HCEC 1CT (cell line): Measurements from ENCODE around the gene CHRNA3.
"Not testable (repeated sequence)": the region's sequence is repeated elsewhere in the genome, so short reads cannot be mapped to it uniquely, and the experiment has no call there.

ENCODE experiments used
- DNase-seq: peaks from one replicate; pipeline ENCODE4 v3.0.0-alpha.2; 2017

Gene CHRNA3

DNA sequence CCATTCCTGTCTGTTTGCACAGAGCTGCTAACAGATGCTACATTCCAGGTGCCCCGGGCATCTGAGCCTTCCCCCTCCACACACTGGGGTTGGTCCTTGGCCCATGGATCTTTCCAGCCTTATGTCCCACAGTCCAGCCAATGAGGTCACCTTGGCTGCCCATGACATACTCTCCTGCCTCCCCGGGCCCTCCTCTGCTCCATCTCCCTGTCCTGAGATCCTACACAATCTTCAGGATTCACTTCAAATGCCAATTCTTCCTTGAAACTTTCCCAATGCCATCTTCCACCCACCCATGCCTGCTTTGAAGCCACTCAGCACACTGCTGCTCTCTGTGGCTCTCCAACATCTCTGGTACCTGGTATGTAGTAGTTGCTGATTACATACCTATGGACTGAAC is 4.3 kb downstream of the CHRNA3 start:
- no peak for DNase-seq

DNA sequence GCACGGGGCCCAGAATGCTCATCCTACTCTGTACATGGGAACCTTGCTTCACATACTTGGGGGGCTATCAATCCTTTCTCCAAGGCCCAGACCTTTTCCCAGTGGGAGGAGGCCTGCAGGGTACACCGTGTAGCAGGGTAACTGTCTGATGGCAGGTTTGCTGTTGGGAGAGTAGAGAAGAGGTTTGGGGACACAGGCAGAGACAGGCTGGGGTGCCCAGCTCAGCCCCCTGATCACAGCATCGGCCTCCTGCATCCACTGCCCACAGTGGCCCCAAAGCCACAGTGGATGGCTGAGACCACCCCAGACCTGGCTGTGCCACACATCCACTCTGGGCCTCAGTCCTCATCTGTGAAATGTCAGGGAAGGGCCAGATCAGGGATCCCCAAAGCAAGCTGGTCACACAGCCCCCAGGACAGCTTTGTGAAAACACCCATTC is 5.6 kb downstream of the CHRNA3 start:
- DNase-seq = no peak

DNA sequence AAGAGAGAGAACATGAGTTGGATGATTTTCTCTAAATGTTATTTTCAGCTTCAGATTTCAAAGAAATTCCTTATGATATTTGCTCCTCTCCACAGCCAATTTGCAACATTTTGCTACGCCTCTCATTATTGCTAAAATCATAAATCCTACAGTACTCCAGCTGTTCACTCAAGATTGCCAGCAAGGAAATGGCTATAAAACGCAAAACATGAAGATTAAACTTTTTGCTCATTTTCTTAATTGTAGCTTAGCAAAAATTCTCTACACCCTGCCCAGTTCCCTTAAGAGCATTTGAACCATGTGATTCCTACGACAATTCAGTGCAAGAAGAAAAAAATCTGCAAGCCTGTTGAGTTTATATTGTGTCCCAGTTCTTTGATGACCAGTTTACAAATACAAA is 6.8 kb downstream of the CHRNA3 start:
- DNase-seq = no peak

DNA sequence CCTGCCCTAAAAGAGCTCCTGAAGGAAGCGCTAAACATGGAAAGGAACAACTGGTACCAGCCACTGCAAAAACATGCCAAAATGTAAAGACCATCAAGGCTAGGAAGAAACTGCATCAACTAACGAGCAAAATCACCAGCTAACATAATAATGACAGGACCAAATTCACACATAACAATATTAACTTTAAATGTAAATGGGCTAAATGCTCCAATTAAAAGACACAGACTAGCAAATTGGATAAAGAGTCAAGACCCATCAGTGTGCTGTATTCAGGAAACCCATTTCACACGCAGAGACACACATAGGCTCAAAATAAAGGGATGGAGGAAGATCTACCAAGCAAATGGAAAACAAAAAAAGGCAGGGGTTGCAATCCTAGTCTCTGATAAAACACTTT is 11.2 kb downstream of the CHRNA3 start:
- DNase-seq = not testable (repeated sequence)

DNA sequence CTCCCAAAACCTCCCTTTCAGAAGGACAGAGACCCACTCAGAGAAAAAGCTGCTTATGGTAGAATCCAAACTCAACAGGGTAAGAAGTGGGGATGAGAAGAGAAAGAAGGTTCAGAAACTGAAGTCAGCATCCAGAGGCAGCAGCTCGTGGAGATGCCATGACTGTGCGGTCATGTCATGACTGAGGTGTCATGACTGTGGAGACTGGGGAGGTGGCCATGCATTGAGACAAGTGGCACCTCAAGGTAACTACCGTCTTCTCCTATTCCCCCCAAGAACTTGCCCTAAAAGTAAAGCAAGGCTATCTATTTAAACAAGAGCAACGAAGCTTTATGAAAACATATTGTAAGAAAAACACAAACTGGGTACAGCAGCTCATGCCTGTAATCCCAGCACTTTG is 15.1 kb downstream of the CHRNA3 start:
- DNase-seq = no peak

DNA sequence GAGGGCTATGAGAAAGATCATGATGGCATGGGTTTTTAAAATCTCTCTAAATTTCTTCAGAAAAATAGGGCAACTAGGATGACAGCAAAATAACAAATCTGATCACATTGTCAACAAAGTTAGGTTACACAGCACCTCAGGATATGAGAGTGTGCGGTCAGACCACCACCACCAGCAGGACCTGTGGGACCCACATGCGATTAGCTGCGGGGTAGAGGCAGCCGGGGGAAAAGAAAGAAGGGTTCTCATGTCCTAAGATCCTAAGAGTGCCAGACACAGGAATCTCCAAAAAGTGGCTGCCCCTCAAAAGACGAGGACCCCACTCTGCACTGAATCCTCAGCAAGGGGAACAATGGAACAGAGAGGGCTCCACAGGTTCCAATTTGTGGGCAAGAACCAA is 15.6 kb downstream of the CHRNA3 start:
- no peak for DNase-seq

DNA sequence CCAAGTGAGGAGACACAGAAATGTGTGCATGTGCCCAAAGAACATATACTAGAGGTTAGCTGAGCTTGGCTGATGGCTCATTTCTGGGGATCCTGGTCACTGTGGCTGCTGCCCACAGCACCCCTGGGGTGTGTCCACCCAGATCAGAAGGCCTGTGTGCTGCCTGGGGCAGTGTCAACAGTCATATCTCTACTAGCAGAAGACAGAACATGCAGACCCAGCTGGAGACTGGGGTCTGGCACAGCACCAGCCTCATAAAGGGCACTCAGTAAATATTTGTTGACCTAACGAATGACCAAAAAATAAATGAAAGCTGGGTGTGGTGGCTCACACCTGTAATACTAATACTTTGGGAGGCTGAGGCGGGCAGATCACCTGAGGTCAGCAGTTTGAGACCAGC is 16.4 kb downstream of the CHRNA3 start:
- no peak for DNase-seq

DNA sequence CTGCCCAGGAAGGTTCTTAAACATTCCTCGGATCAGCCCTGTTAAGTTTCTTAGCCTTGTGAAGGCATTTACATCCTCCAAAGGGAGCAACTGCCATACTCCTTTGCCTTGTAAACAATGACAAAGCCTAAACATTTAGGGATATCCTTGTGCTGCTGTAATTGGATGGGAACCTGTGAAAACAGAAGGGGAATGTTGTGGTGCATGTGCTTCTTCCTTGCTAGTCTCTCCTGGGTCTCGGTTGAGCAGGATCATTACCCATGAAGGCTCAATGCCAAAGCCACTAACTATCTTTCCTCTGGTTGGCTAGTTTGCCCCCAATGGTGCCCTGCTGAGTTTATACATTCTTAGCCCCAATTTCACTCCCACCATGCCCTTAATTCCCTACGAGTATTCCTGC is 17.3 kb downstream of the CHRNA3 start:
- no peak for DNase-seq

DNA sequence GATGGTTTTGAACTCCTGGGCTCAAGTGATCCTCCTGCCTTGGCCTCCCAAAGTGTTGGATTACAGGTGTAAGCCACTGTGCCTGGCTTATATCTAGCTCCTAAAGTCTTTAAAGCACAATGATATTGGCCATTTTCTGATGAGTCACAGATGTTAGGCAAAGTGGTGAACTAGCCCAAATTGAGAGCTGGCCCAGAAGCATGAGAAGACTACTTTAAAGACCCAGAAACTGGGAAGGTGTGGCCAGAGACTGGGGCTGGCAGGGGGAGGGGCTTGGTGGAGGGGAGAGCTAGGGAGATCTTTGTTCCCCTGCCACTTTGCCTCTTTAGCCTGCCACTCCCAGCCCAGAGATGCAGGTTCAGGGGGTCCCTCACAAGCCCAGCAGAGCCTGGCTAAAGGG is 21.6 kb downstream of the CHRNA3 start:
- no peak for DNase-seq

DNA sequence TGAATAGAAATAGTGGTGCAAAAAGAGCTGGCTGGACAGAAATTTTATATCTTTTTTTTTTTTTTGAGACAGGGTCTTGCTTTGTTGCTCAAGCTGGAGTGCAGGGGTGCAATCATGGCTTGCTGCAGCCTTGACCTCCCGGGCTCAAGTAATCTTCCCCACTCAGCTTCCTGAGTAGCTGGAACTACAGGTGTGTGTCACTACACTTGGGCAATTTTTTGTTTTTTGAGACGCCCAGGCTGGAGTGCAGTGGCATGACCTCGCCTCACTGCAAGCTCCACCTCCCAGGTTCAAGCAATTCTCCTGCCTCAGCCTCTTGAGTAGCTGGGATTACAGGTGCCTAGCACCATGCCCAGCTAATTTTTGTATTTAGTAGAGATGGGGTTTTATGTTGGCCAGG is 22.4 kb downstream of the CHRNA3 start:
- DNase-seq = no peak

DNA sequence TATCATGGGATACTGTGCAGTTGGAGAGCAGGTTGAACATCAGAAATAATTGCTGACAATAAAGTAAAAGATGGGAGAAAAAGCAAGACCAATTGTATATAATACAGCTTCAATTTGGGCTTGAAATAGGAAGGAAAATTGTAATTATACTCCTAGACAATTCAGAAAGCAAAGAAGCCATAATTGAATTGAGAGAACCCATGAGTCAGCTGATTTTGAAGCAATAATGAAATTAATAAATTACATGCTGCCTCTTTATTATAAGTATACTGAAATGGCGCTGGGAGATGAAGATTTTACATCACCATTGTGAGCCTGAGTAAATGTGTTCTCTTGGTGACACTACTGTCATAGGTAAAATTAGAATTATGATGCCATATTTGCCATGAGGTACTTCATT is 23.2 kb downstream of the CHRNA3 start:
- no peak for DNase-seq

DNA sequence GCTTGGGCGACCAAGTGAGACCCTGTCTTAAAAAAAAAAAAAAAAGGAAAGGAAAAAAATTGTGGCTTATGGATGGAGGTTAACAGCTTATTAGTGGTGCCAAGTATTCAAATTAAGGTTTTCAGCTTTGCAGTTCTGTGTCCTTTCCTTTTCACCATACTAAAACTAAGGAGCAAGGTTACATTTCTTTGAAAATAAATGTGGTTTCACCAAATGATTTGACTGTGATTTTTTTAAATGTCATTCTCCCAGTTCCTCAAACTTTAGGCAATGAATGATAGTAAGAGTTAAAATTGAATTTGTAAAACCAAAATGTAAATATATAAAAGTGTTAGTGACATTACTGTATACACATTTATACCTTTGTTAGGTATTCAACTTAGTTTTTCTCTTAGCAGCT is 45.9 kb downstream of the CHRNA3 start:
- no peak for DNase-seq

DNA sequence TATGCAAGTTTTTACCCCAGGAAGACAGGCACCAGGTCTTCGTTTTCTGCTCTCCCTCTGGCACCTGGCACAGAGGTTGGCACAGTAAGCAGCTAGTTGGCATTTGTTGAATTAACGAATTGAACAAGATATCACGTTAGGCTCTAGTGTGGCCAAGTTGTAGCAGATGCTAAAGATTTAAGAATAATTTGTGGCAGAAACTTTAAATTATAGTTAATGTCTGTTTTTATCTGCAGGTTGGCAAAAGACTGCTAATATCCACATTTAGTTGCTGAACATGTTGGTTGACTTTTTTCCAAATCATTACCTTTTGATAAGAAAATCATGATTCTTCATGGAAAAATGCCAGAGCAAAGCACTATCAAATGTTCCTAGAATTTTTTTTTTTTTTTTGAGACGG is 47.4 kb downstream of the CHRNA3 start:
- no peak for DNase-seq

DNA sequence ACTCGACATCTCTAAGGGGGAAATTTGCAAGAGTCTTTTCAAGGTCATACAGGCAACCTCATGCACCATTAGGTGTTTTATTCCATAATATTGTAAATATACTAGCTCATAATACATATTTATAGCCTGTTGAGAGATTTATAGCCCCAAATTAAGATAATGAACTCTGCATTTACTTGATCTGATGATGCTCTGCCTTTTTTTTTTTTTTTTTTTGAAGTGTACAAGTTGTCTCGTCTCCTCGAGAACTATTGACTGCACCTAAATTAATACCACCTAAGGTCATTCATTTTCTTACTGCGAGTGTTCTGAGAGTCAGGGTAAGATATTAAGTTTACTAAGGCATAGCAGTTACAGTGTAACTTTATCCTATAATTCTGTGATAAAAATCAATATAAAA is 49.4 kb downstream of the CHRNA3 start:
- DNase-seq = no peak

DNA sequence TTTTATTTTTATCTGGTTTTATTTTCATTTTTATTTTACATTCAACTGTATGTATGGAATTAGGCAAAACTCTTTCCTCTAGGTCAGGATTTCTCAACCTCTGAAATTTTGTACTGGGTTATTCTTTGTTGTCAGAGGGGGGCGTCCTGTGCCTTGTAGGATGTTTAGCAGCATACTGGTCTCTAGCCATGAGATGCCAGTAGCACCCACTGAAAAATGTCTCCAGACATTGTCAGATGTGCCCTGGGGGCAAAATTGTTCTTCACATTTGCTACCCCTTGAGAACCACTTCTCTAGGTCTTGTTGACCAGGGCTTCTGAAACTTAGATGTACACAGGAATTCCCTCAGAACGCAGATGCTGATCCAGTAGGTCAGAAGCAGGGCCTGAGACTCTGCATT is 50.1 kb downstream of the CHRNA3 start:
- no peak for DNase-seq

DNA sequence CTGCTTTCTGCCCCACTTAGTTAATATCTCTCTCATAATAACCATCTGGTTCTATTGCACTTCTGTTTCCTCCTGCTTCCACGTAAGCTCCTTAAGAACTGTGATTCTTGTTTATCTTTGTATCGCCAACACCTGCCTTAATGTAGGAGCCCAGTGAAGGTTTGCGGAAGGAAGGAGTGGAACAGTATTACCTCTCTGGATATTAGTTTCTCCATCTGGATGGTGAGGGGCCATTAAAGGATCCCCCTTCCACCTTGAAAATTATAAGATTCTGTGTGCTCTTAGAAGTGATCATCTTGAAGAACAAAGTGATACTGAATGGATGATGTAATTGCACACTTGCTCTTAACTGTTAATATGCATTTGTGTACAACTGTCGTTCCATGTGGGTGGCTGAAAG is 53.3 kb downstream of the CHRNA3 start:
- no peak for DNase-seq

DNA sequence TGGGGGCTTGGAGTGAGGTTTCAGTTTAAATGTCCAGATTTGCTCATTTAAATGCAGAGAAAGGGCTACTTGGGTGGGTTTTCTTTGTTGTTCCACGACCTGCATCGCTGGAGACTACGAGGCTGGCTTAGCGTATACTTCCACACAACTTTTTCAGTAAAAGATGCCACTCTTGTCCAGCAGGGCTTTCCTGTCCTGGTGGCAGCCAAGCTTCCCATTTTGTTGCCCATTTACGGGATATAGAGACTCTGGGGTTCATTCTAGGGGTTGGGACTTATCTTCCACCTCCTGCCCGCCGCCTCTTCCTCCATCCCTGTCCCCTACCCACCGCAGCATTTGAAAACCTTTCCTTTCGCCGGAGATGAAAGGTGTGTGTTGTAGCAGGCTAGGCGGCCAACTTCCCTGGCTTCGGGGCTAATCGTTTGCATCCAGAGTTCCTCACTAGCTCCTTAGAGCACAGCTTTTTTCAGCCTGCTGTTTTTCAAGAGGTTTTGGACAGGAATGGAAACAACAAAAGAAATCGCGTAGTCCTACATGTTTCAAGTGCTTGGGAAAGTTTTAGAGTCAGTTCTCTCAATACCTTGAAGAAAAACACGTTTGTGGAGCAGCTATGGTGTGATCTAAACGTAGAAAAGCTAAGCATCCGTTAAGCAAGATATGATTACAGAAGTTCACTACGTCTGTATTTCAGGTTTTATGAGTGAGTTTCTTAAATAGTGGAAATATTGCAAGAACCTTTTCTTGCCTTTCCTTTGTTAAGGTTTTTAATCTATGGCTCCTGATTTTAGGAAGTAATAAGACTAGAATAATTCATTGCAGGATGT is 54.6 kb downstream of the CHRNA3 start:
- peak; percentile 24 for DNase-seq

DNA sequence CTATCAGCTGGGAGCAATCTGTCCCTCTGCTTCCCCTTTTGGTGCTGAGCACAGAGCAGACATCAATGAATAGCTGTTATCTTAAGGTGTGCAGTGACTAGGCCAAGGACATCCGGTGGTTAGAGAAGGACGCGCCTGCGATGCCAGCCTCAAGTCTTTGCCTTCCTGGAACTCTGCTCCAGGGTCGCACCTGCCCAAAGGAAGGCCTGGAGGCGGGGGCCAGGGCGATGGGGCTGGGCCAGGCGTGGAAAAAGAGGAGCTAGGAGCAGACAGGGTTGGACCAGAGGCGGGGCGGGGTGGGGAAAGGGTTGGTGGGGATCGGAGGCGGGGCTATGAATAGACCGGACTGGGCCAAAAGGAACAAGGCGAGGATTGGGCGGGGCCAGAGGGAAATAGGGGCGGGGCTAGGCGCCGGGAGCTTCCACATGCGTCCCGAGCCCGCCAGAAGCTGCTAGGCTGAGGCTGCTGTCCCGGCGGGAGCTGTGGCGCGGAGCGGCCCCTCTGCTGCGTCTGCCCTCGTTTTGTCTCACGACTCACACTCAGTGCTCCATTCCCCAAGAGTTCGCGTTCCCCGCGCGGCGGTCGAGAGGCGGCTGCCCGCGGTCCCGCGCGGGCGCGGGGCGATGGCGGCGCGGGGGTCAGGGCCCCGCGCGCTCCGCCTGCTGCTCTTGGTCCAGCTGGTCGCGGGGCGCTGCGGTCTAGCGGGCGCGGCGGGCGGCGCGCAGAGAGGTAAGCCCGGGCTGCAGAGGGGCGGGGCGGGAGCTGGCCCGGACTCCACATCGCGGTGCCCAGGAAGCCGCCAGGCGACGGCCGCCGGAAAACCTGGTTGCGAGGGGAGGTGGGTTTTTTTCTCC is 55.5 kb downstream of the CHRNA3 start, which contains the start of gene CHRNA5:
Gene CHRNA5 (plus strand): TSS at position 424 of the 854 bp plus-strand sequence. CDS start 200 bp downstream, at position 624.
- peak; percentile 69 for DNase-seq

DNA sequence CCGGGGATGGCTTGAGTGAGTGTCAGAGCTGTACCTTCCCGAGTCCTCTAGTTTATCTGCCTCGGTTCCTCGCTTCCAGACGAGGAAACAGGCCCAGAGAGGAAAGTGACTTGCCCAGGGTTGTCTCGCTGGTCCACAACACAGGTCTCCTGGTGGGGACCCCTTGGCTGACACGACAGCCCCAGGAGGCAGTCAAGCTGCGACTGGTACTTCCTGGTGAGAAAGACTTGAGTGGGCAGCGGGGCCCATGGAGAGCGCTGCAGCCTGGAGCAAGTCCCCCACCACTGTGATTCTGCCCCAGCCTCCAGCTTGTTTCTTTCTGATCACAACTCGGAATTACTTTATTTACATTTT is 56.1 kb downstream of the CHRNA3 start:
- DNase-seq = no peak

DNA sequence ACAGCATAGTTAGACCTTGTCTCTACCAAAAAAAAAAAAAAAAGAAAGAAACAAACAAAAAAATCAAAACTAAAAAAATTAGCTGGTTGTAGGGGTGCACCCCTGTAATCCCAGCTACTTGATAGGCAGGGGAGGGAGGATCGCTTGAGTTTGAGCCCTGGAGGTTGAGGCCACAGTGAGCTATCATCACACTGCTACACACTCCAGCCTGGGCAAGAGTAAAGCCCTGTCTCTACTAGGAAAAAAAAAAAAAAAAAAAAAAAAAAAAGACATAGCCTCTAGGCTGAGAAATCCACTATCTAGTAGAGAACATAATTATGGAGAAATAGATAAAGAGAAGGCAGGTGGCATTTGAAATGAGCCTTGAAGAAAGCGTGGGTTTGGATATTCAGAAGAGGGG is 57.7 kb downstream of the CHRNA3 start:
- DNase-seq = no peak

DNA sequence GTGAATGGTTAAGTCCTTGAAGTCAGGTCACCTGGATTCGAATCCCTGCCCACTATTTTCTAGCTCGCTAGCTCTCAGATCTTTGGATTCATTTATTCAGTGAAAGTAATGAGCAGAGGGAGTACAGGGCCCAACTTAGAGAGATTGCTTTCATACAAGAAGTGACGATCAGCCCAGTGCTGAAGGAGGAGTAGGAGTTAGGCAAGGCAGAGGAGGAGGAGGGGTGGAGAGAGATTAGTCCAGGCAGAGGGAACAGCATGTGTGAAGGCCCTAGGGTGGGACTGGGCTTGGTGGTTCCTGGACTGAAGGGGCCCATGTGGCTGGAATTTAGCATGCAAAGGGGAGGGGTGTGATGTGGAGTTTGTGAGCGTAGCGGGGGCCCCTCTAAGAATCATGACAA is 59.3 kb downstream of the CHRNA3 start:
- DNase-seq = no peak

DNA sequence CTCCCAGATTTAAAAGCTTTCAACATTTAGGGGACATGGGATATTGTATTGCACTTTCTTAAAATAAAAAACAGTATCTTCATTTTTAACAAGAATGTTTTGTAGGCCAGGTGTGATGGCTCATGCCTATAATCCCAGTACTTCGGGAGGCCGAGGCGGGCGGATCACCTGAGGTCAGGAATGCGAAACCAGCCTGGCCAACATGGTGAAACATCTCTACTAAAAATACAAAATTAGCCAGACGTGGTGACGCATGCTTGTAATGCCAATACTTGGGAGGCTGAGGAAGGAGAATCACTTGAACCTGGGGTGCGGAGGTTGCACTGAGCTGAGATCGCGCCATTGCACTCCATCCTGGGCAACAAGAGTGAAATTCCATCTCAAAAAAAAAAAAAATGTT is 60.6 kb downstream of the CHRNA3 start:
- DNase-seq = not testable (repeated sequence)

DNA sequence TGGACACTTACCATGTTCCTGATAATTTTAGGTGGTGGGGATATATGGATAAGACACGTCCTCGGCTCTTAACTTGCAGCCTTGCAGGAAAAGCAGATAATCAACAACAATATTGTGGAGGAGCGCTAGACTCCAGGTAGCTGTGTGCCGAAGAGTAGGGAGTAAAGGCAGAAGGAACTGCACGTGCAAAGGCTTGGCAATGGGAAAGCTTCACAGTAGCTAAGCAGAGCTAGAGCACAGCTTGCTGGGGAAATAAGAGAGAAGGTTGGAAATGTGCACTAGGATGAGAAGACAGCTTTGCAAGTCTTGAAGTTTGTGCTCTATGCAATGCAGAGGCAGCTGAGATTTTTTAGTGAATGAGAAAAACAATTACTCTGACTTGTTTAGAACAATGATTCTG is 68.2 kb downstream of the CHRNA3 start:
- no peak for DNase-seq

DNA sequence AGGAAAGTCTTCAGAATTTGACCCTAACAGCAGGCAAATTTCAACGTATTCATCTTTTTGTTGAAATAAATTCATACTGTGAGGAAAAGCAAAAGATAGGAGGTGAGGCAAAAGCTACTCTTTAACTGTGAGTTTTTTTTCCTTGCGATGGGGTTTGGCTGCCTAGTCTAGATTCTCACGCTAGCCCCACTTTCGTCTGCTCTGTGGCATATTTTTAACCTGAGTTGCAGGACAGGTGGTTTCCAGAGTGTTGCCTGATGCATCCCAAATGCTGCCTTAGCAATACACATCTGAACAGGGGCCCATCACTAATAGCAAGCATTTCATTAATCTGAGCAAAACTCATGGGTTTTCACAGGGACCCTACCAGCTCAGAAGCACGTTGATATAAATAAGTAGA is 68.9 kb downstream of the CHRNA3 start:
- DNase-seq = no peak
